ENCODE results near the gene PSMB7. TPM values are rescaled to one million over a fixed set of nuclear protein-coding genes. Genes with fewer than 3 reads are reported as not detected.

PSMB7 gene
- polyA plus RNA-seq, 1 donor from 2014 or later = 149 TPM

DNA sequence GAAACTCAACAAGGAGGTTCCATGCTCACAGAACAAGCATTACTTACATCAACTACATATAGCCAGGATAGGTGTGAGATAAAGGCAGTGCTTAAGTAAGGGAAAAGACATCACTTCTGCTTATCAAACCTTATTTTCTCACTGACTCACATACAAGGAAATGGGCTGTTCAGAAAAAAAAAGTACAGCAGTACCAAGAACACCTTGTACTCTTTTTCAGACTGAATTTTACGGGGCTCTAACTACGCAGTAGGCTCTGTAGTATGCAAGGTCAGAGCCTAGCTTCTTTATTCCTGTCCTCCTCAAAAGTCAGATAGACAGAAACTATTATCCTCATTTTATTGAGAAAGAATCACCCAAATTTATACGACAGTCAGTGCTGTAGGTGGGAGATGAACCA, 5.8 kb downstream of the PSMB7 start:
- no peak overlapping the region for H3K4me3 Mint-ChIP-seq
- no peaks in the 10 kb centered on the region for H3K27me3 Mint-ChIP-seq
- peaks cover under 1 to 16% (median 4%) of the 10 kb centered on the region in 3 donors for H3K4me1 Mint-ChIP-seq
- H3K27ac Mint-ChIP-seq = no peak overlapping the region
- H3K36me3 Mint-ChIP-seq = peaks cover 6% of the 10 kb centered on the region
- H3K9me3 Mint-ChIP-seq = no peaks in the 10 kb centered on the region

- no peaks in the 10 kb centered on the region for H3K27me3 Mint-ChIP-seq
- no peaks in the 10 kb centered on the region for H3K9me3 Mint-ChIP-seq
- peaks cover 3 to 7% (median 4%) of the 10 kb centered on the region in 3 donors for H3K4me1 Mint-ChIP-seq
- peaks cover 2% of the 10 kb centered on the region for H3K36me3 Mint-ChIP-seq
- no peak overlapping the region for H3K27ac Mint-ChIP-seq
- H3K4me3 Mint-ChIP-seq = no peak overlapping the region
Measured at GRCh38 chr9:124403246-124403645, 12.0 kb downstream of the PSMB7 start.

DNA sequence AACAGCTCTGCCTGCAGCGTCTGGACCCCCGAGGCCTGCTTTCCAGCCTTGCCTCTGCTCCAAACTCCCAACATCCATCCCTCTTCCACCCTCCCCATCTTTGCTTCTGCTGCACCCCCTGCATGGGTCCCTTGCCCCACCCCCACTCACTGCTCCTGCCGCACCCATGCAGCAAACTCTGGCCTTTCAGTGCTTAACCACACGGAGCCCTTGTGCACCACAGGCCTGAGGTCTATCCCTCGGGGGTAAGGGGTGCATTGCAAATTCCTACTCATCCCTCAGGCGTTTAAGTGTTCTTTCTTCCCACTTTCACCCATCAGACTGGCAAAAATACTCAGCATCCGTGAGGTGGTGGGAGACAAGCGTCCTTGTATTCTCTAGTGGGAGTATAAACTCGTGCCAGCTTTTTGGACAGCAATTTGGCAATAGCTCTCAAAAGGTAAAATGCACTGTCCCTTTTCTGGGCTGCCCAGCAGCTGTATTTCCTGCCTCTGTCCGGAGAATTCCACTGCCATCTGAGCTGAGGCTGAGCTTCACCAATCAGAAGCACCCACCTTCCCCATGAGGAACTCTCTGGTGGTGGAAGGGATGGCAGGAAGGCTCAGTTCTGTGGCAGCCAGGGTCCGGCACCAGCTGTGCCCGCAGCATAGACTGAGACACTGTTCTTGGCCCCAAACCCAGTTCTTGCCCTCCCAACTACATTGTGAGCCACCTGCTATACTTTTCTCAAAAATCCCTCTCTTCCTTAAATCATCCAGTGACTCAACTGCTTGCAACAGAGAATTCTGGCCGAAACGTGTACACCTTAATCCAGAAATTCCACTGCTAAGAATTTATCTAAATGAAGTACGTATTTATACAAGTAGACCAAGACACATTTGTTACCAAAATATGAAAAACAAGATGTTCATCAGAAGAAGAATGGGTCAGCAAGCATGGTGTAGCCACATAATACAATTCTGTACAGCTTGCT, 15.0 kb downstream of the PSMB7 start:
- H3K36me3 Mint-ChIP-seq = no peaks in the 10 kb centered on the region
- H3K27me3 Mint-ChIP-seq = no peaks in the 10 kb centered on the region
- H3K27ac Mint-ChIP-seq = peak overlapping the region in 1 of 3 donors; percentile 58
- H3K9me3 Mint-ChIP-seq = no peaks in the 10 kb centered on the region
- peaks cover 3 to 12% (median 6%) of the 10 kb centered on the region in 3 donors for H3K4me1 Mint-ChIP-seq
- H3K4me3 Mint-ChIP-seq = no peak overlapping the region

- Mint-ChIP-seq H3K27me3 (no peaks in the 10 kb centered on the region), H3K4me3 (no peak overlapping the region), H3K9me3 (no peaks in the 10 kb centered on the region), H3K4me1 (peaks cover 3 to 12% (median 8%) of the 10 kb centered on the region in 3 donors), H3K27ac (peak overlapping the region in 1 of 3 donors; percentile 58), H3K36me3 (no peaks in the 10 kb centered on the region)
Measured at GRCh38 chr9:124399323-124399967, 15.8 kb downstream of the PSMB7 start.

DNA sequence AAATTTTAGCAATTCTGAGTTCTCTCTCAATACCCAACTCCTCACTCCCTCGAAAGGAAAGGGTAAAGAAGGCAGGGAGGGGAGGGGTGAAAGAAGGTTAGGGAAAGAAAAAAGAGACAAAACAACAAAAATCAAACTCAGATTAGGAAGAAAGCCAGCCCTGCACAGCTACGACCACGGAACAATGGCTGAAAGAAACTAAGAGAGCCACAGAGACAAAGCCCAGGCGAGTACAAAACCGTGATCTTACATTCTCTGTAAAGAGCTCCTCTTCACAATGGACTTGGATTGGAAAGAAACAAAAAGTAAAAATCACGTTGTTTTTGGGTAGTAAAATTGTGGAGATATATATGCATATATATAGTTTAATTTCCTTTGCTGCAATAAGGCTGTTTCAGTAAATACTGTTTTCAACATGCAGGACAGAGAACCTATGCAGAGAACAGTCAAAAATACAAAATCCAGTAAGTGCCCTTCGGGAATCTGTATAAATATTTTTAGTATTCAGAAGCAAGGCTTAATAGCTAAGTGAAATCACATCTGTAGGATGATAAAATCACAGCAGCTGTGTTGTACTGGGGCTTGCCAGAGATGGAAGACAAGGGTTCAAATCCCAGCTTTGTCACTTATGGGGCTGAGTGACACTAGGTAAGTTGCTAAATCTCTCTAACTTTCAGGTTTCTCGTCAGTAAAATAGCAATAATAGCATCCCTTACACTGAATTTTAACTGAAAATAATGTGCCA, 16.9 kb downstream of the PSMB7 start:
- H3K9me3 Mint-ChIP-seq = no peaks in the 10 kb centered on the region
- no peaks in the 10 kb centered on the region for H3K27me3 Mint-ChIP-seq
- H3K36me3 Mint-ChIP-seq = no peaks in the 10 kb centered on the region
- H3K4me3 Mint-ChIP-seq = no peak overlapping the region
- H3K4me1 Mint-ChIP-seq = peaks cover 6 to 18% (median 14%) of the 10 kb centered on the region in 3 donors
- peak overlapping the region in 1 of 3 donors; percentile 63 for H3K27ac Mint-ChIP-seq

- Mint-ChIP-seq H3K27ac (no peak overlapping the region), H3K9me3 (no peaks in the 10 kb centered on the region), H3K36me3 (no peaks in the 10 kb centered on the region), H3K27me3 (no peaks in the 10 kb centered on the region), H3K4me1 (peaks cover 4 to 15% (median 10%) of the 10 kb centered on the region in 3 donors), H3K4me3 (no peak overlapping the region)
Measured at GRCh38 chr9:124395826-124396225, 19.4 kb downstream of the PSMB7 start.

GRCh38 chr9:124394596-124394995, 20.6 kb downstream of the PSMB7 start:
- Mint-ChIP-seq H3K4me3 (no peak overlapping the region), H3K27ac (no peak overlapping the region), H3K4me1 (peaks cover 6 to 15% (median 11%) of the 10 kb centered on the region in 3 donors)

DNA sequence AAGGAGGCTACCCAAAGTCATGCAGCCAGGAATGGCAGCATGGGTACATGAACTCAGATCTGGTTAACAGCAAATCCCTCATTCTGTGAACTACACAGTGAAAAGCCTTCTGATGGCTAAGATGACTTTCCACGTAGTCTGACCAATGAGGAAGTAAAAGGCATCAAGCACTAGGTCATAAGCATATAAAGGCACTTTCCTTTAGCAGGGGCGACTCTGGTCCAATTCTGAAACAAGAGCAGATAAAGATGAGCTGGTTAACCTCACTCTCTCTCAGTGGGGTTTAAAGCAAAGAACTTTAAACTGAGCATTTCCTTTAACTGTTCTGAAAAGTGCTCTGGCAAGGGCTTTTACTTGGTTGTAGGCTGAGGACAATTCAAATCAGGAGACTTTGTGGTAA, 21.1 kb downstream of the PSMB7 start:
- H3K9me3 Mint-ChIP-seq = no peaks in the 10 kb centered on the region
- H3K4me3 Mint-ChIP-seq = peak overlapping the region in 1 of 4 donors; percentile 36
- H3K4me1 Mint-ChIP-seq = peaks cover 7 to 19% (median 11%) of the 10 kb centered on the region in 3 donors
- H3K27me3 Mint-ChIP-seq = no peaks in the 10 kb centered on the region
- no peaks in the 10 kb centered on the region for H3K36me3 Mint-ChIP-seq
- H3K27ac Mint-ChIP-seq = peak overlapping the region in 1 of 3 donors; percentile 82

More at GRCh38 chr9:124394596-124394995, 20.6 kb downstream of the PSMB7 start:
- Mint-ChIP-seq H3K9me3 (no peaks in the 10 kb centered on the region), H3K27me3 (no peaks in the 10 kb centered on the region), H3K36me3 (no peaks in the 10 kb centered on the region)

GRCh38 chr9:124392871-124393460, 22.3 kb downstream of the PSMB7 start:
- Mint-ChIP-seq H3K9me3 (no peaks in the 10 kb centered on the region), H3K27ac (no peak overlapping the region), H3K4me3 (no peak overlapping the region), H3K4me1 (peaks cover 12 to 28% (median 14%) of the 10 kb centered on the region in 3 donors), H3K27me3 (no peaks in the 10 kb centered on the region), H3K36me3 (no peaks in the 10 kb centered on the region)

GRCh38 chr9:124392254-124392870, 22.9 kb downstream of the PSMB7 start:
- no peaks in the 10 kb centered on the region for H3K9me3 Mint-ChIP-seq
- H3K4me1 Mint-ChIP-seq = peaks cover 18 to 34% (median 18%) of the 10 kb centered on the region in 3 donors
- H3K4me3 Mint-ChIP-seq = no peak overlapping the region
- H3K27ac Mint-ChIP-seq = no peak overlapping the region
- no peaks in the 10 kb centered on the region for H3K27me3 Mint-ChIP-seq
- no peaks in the 10 kb centered on the region for H3K36me3 Mint-ChIP-seq

GRCh38 chr9:124390794-124391658, 24.2 kb downstream of the PSMB7 start:
- H3K4me1 Mint-ChIP-seq = peaks cover 22 to 34% (median 23%) of the 10 kb centered on the region in 3 donors
- H3K9me3 Mint-ChIP-seq = no peaks in the 10 kb centered on the region
- H3K36me3 Mint-ChIP-seq = no peaks in the 10 kb centered on the region
- peak overlapping the region in 1 of 3 donors; percentile 2 for H3K27ac Mint-ChIP-seq
- no peaks in the 10 kb centered on the region for H3K27me3 Mint-ChIP-seq
- no peak overlapping the region for H3K4me3 Mint-ChIP-seq

DNA sequence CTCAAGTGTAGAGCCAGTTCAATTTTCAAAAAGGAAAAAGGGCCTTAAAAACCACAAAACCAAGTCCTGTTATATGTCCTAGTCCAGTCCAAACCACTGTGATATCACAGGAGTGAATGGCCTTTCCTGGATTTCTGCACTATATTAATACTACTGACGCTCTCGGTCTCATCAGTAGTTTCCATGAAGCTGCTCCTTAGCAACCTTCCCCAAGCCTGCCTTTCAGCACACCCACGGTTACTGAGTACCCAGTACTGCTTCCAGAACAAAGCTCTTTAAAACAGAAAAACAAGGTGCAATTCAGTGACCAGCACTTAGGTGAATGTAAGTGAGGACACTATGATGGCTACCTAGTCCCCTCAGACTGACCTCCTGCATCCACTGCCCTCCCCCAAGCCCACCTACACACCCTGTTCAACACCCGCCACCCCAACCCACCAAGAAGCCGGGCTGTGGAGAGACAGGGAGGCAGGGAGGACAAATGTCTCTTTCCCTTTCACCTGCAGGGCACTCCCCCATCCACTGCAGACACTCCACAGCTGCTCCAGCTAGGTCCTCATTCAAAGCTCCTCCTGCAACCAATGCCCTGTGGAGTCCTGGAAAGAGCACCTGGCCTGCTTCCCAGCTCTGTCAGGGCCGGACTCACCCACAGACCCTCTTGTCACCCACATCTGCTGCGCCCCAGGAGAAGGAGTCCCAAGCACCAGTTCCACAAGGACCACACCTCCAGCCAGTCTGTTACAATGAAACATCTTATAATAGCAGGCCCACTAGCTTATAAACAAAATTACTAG, 25.9 kb downstream of the PSMB7 start:
- no peaks in the 10 kb centered on the region for H3K27me3 Mint-ChIP-seq
- H3K9me3 Mint-ChIP-seq = no peaks in the 10 kb centered on the region
- H3K36me3 Mint-ChIP-seq = no peaks in the 10 kb centered on the region
- H3K27ac Mint-ChIP-seq = peak overlapping the region in 1 of 3 donors; percentile 55
- no peak overlapping the region for H3K4me3 Mint-ChIP-seq
- H3K4me1 Mint-ChIP-seq = peaks cover 23 to 32% (median 25%) of the 10 kb centered on the region in 3 donors

Measured in IgD-negative memory B cell (primary cell).